Bronchial epithelial cell (primary cell): ENCODE measurements around the gene TET3. TPM values are rescaled to one million over a fixed set of nuclear protein-coding genes. Genes with fewer than 3 reads are reported as not detected.

Source experiments
- DNase-seq: peaks from one replicate; pipeline ENCODE4 v3.0.0-alpha.2; 2010; ENCODE audit warnings: low read depth
- FAIRE-seq: peaks from 2 replicates; lab custom pipeline; 2011; peaks lifted over from hg19 to GRCh38; lab: Jason Lieb, UNC
- H3K27me3 ChIP-seq: 2 replicates; pipeline ENCODE4 v1.5.1; 2011; ENCODE audit warnings: low read length; ENCODE audit not compliant: control insufficient read depth, insufficient read depth
- H3K36me3 ChIP-seq: 2 replicates; pipeline ENCODE4 v1.5.1; 2011; ENCODE audit warnings: low read length; ENCODE audit not compliant: control insufficient read depth, insufficient read depth
- H3K4me3 ChIP-seq: 2 replicates; pipeline ENCODE4 v1.5.1; 2011; ENCODE audit warnings: mild to moderate bottlenecking, low read depth, low read length, control low read depth
- CTCF ChIP-seq: IDR thresholded peaks from 2 replicates; pipeline ENCODE4 v1.5.1; 2011; ENCODE audit warnings: mild to moderate bottlenecking, moderate library complexity, low read length, control low read depth, inconsistent platforms; ENCODE audit not compliant: insufficient read depth, severe bottlenecking
- total RNA-seq: library from RNA; depleted of rRNA; stranded (reverse); fragments of >200 nt; gene quantifications from 2 replicates; pipeline ENCODE4 v1.2.1, GENCODE V29; 2014

TET3 gene
- total RNA-seq, 1 donor from 2014 or later, result 5.3 TPM

GRCh38 chr2:73997813-73998212 lies 13.1 kb downstream of the TET3 start:
- Histone ChIP-seq H3K4me3 (no peak overlapping the region), H3K27me3 (no peaks in the 10 kb centered on the region), H3K36me3 (no peaks in the 10 kb centered on the region)
- TF ChIP-seq CTCF, result no peak
- DNase-seq (no peak), FAIRE-seq (no peak)

- Histone ChIP-seq H3K36me3 (no peaks in the 10 kb centered on the region), H3K27me3 (no peaks in the 10 kb centered on the region), H3K4me3 (no peak overlapping the region)
- TF ChIP-seq CTCF, result no peak
- DNase-seq, result no peak
- FAIRE-seq, result no peak
Measured at GRCh38 chr2:73998451-73998850, 13.7 kb downstream of the TET3 start.

- DNase-seq (no peak), FAIRE-seq (no peak)
- no peak for TF ChIP-seq CTCF
- H3K4me3 ChIP-seq, result no peak overlapping the region
- H3K36me3 ChIP-seq, result no peaks in the 10 kb centered on the region
- H3K27me3 ChIP-seq, result no peaks in the 10 kb centered on the region
Measured at GRCh38 chr2:73998933-73999332, 14.2 kb downstream of the TET3 start.

GRCh38 chr2:73999881-74000597 lies 15.3 kb downstream of the TET3 start:
- FAIRE-seq, result no peak
- H3K4me3 ChIP-seq, result no peak overlapping the region
- no peak for TF ChIP-seq CTCF
- no peaks in the 10 kb centered on the region for H3K27me3 ChIP-seq
- DNase-seq, result no peak
- H3K36me3 ChIP-seq, result peaks cover 3% of the 10 kb centered on the region

- H3K36me3 ChIP-seq, result peaks cover 4% of the 10 kb centered on the region
- FAIRE-seq (no peak), DNase-seq (no peak)
- no peak for TF ChIP-seq CTCF
- H3K4me3 ChIP-seq, result no peak overlapping the region
- no peaks in the 10 kb centered on the region for H3K27me3 ChIP-seq
Measured at GRCh38 chr2:74000666-74001065, 16.0 kb downstream of the TET3 start.

GRCh38 chr2:74001121-74001520 lies 16.4 kb downstream of the TET3 start:
- peak; percentile 68 for DNase-seq
- Histone ChIP-seq H3K4me3 (no peak overlapping the region), H3K27me3 (no peaks in the 10 kb centered on the region), H3K36me3 (peaks cover 4% of the 10 kb centered on the region)
- TF ChIP-seq CTCF, result no peak
- FAIRE-seq, result no peak
